GM12878 (cell line): Measurements from ENCODE around the gene ZNF792. TPM values are rescaled to one million over a fixed set of nuclear protein-coding genes. Genes with fewer than 3 reads are reported as not detected.
A peak's percentile ranks its signal among the peaks of the same experiment; 100 is the strongest.

Source experiments
- BCL11A ChIP-seq: IDR thresholded peaks from 2 replicates; pipeline ENCODE4 v1.6.1; 2011; ENCODE audit warnings: low read depth, low read length
- ELK1 ChIP-seq: IDR thresholded peaks from 2 replicates; pipeline ENCODE4 v1.6.1; 2012; ENCODE audit warnings: low read depth, low read length, improper control_type of control experiment
- HCFC1 ChIP-seq: fragments of 150-350 bp; IDR thresholded peaks from 2 replicates; pipeline ENCODE4 v1.6.1; 2014; ENCODE audit warnings: low read length
- MTA3 ChIP-seq: IDR thresholded peaks from 2 replicates; pipeline ENCODE4 v1.6.1; 2012; ENCODE audit warnings: low read length, inconsistent platforms, borderline replicate concordance
- RAD21 ChIP-seq: IDR thresholded peaks from 2 replicates; pipeline ENCODE4 v1.6.1; 2011; ENCODE audit warnings: mild to moderate bottlenecking, low read depth, low read length, moderate library complexity; ENCODE audit not compliant: insufficient read depth
- RFX5 ChIP-seq: IDR thresholded peaks from 2 replicates; pipeline ENCODE4 v1.6.1; 2011; ENCODE audit warnings: low read depth, low read length, improper control_type of control experiment
- RUNX3 ChIP-seq: IDR thresholded peaks from 2 replicates; pipeline ENCODE4 v1.6.1; 2012; ENCODE audit warnings: low read length, inconsistent platforms
- SMC3 ChIP-seq: IDR thresholded peaks from 2 replicates; pipeline ENCODE4 v1.6.1; 2011; ENCODE audit warnings: low read length, improper control_type of control experiment, borderline replicate concordance
- SRF ChIP-seq, 2 experiments: IDR thresholded peaks; 2 replicates each; pipeline ENCODE4 v1.6.1; 2011; ENCODE audit warnings: low read depth in 2 of 2, low read length in 2 of 2, mild to moderate bottlenecking in 1 of 2, moderate library complexity in 1 of 2
- SUZ12 ChIP-seq: fragments of 200-600 bp; sonication (generic); IDR thresholded peaks from one replicate; pipeline ENCODE4 v1.6.1; 2018; ENCODE audit warnings: antibody characterized with exemption, mild to moderate bottlenecking; ENCODE audit not compliant: unreplicated experiment
- USF2 ChIP-seq: IDR thresholded peaks from 2 replicates; pipeline ENCODE4 v1.6.1; 2011; ENCODE audit warnings: low read depth, low read length, improper control_type of control experiment, borderline replicate concordance
- WRNIP1 ChIP-seq: IDR thresholded peaks from 2 replicates; pipeline ENCODE4 v1.6.1; 2011; ENCODE audit warnings: low read depth, low read length, improper control_type of control experiment, borderline replicate concordance
- polyA plus RNA-seq, 11 experiments: library from polyadenylated mRNA; depleted of rRNA in 4 of 11; unstranded in 6 of 11; stranded (reverse) in 5 of 11; fragments of >200 nt; fragmentation: Nextera tagmentation in 4 of 11; fragmentation: Illumina TruSeq in 1 of 11; extraction: Ambion mirVana in 4 of 11; extraction: Trizol in 1 of 11; gene quantifications; 1 replicate in 1 of 11; 2 replicates in 10 of 11; pipeline versions ENCODE4 v1.2.1 to v1.2.3, GENCODE V29; 2011 to 2016; ENCODE audit warnings: inconsistent platforms in 2 of 11, missing spikeins in 2 of 11, low read depth in 1 of 11
- total RNA-seq, 4 experiments: library from RNA; depleted of rRNA in 3 of 4; stranded (reverse); fragments of >200 nt in 3 of 4; fragmentation: Illumina TruSeq in 1 of 4; extraction: Trizol in 1 of 4; gene quantifications; 2 replicates each; pipeline versions ENCODE4 v1.2.1 to v1.2.3, GENCODE V29; 2013 to 2021
- TF ChIP-seq, protein P1 (sequence below): fragments of 450-650 bp; formaldehyde crosslinking; IDR thresholded peaks from 2 replicates; pipeline ENCODE4 v1.4.0; 2020; ENCODE audit warnings: mild to moderate bottlenecking, moderate library complexity
- TF ChIP-seq, protein P2 (sequence below): fragments of 450-650 bp; formaldehyde crosslinking; IDR thresholded peaks from 2 replicates; pipeline ENCODE4 v1.5.0; 2022; ENCODE audit warnings: mild to moderate bottlenecking, missing genetic modification characterization

ZNF792 gene
- total and polyA plus RNA-seq, 10 of the 15 experiments (the other 5 are each of a cell fraction or from before 2014, with no cell fraction given), result 0.53 to 4.8 (median 1.3) TPM

- TF ChIP-seq, protein P1, sequence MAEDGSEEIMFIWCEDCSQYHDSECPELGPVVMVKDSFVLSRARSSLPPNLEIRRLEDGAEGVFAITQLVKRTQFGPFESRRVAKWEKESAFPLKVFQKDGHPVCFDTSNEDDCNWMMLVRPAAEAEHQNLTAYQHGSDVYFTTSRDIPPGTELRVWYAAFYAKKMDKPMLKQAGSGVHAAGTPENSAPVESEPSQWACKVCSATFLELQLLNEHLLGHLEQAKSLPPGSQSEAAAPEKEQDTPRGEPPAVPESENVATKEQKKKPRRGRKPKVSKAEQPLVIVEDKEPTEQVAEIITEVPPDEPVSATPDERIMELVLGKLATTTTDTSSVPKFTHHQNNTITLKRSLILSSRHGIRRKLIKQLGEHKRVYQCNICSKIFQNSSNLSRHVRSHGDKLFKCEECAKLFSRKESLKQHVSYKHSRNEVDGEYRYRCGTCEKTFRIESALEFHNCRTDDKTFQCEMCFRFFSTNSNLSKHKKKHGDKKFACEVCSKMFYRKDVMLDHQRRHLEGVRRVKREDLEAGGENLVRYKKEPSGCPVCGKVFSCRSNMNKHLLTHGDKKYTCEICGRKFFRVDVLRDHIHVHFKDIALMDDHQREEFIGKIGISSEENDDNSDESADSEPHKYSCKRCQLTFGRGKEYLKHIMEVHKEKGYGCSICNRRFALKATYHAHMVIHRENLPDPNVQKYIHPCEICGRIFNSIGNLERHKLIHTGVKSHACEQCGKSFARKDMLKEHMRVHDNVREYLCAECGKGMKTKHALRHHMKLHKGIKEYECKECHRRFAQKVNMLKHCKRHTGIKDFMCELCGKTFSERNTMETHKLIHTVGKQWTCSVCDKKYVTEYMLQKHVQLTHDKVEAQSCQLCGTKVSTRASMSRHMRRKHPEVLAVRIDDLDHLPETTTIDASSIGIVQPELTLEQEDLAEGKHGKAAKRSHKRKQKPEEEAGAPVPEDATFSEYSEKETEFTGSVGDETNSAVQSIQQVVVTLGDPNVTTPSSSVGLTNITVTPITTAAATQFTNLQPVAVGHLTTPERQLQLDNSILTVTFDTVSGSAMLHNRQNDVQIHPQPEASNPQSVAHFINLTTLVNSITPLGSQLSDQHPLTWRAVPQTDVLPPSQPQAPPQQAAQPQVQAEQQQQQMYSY (CRISPR knock-in tag), result no peak
- TF ChIP-seq SRF (IDR thresholded peaks at IDR 0.05; ENCODE audit: low read depth in 2 of 2, low read length in 2 of 2), result 0 out of 4 replicates have a peak, but pooled peaks of 1 of the 2 experiments have one; percentile 31
- no peak for TF ChIP-seq USF2
- TF ChIP-seq SUZ12, result no peak
- no peak for TF ChIP-seq ELK1
- TF ChIP-seq, protein P2, sequence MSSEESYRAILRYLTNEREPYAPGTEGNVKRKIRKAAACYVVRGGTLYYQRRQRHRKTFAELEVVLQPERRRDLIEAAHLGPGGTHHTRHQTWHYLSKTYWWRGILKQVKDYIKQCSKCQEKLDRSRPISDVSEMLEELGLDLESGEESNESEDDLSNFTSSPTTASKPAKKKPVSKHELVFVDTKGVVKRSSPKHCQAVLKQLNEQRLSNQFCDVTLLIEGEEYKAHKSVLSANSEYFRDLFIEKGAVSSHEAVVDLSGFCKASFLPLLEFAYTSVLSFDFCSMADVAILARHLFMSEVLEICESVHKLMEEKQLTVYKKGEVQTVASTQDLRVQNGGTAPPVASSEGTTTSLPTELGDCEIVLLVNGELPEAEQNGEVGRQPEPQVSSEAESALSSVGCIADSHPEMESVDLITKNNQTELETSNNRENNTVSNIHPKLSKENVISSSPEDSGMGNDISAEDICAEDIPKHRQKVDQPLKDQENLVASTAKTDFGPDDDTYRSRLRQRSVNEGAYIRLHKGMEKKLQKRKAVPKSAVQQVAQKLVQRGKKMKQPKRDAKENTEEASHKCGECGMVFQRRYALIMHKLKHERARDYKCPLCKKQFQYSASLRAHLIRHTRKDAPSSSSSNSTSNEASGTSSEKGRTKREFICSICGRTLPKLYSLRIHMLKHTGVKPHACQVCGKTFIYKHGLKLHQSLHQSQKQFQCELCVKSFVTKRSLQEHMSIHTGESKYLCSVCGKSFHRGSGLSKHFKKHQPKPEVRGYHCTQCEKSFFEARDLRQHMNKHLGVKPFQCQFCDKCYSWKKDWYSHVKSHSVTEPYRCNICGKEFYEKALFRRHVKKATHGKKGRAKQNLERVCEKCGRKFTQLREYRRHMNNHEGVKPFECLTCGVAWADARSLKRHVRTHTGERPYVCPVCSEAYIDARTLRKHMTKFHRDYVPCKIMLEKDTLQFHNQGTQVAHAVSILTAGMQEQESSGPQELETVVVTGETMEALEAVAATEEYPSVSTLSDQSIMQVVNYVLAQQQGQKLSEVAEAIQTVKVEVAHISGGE (CRISPR knock-in tag), result no peak
- no peak for TF ChIP-seq RAD21
- 0 out of 2 replicates have a peak, but pooled peaks have one; percentile 13 for TF ChIP-seq RUNX3
- no peak for TF ChIP-seq SMC3
- no peak for TF ChIP-seq MTA3
- no peak for TF ChIP-seq RFX5
- TF ChIP-seq WRNIP1, result no peak
- no peak for TF ChIP-seq BCL11A
- TF ChIP-seq HCFC1, result peak; percentile 69
These were observed 37.2 kb downstream of the ZNF792 start, which contains the start of gene ZNF30 (continued) for GRCh38 chr19:34926685-34927375.
